KMS-11 (cell line): ENCODE data around the gene ZCWPW2.

ENCODE experiments used
- H2AFZ ChIP-seq: fragments of 200-600 bp; sonication (generic); 2 replicates; pipeline ENCODE4 v1.6.1; 2016; ENCODE audit warnings: antibody characterized with exemption, mixed run types, low read depth
- H3K27ac ChIP-seq: fragments of 200-600 bp; sonication (generic); 2 replicates; pipeline ENCODE4 v1.6.1; 2016; ENCODE audit warnings: mild to moderate bottlenecking, mixed run types
- H3K27me3 ChIP-seq: fragments of 200-600 bp; sonication (generic); 2 replicates; pipeline ENCODE4 v1.6.1; 2017; ENCODE audit warnings: mild to moderate bottlenecking, low read depth, mixed run types, moderate library complexity; ENCODE audit not compliant: insufficient read depth
- H3K36me3 ChIP-seq: fragments of 200-600 bp; sonication (generic); 2 replicates; pipeline ENCODE4 v1.6.1; 2017; ENCODE audit warnings: mild to moderate bottlenecking, mixed run types; ENCODE audit not compliant: insufficient read depth
- H3K4me1 ChIP-seq: fragments of 200-600 bp; sonication (generic); 2 replicates; pipeline ENCODE4 v1.6.1; 2016; ENCODE audit warnings: mild to moderate bottlenecking, low read depth, mixed run types; ENCODE audit not compliant: poor library complexity, severe bottlenecking
- H3K4me2 ChIP-seq: fragments of 200-600 bp; sonication (generic); 2 replicates; pipeline ENCODE4 v1.7.0; 2016; ENCODE audit warnings: mild to moderate bottlenecking, mixed run types
- H3K4me3 ChIP-seq: fragments of 200-600 bp; sonication (generic); IDR thresholded peaks from 2 replicates; pipeline ENCODE4 v1.6.1; 2017; ENCODE audit warnings: low read depth, low read length, mixed read lengths; ENCODE audit not compliant: insufficient read depth
- H3K79me2 ChIP-seq: fragments of 200-600 bp; sonication (generic); 2 replicates; pipeline ENCODE4 v1.6.1; 2016; ENCODE audit warnings: low read depth, mixed run types; ENCODE audit not compliant: insufficient read depth
- H3K9ac ChIP-seq: fragments of 200-600 bp; sonication (generic); 2 replicates; pipeline ENCODE4 v1.6.1; 2016; ENCODE audit warnings: mild to moderate bottlenecking, mixed run types
- H4K20me1 ChIP-seq: fragments of 200-600 bp; sonication (generic); 2 replicates; pipeline ENCODE4 v1.6.1; 2016; ENCODE audit warnings: mild to moderate bottlenecking, mixed run types; ENCODE audit not compliant: insufficient read depth
- TF ChIP-seq, protein P1 (sequence below): fragments of 200-600 bp; sonication (generic); conservative IDR thresholded peaks from 2 replicates; pipeline ENCODE4 v1.6.1; 2017; ENCODE audit warnings: low read depth, mild to moderate bottlenecking, antibody characterized with exemption, low read length, moderate library complexity, mixed read lengths

Gene ZCWPW2

DNA sequence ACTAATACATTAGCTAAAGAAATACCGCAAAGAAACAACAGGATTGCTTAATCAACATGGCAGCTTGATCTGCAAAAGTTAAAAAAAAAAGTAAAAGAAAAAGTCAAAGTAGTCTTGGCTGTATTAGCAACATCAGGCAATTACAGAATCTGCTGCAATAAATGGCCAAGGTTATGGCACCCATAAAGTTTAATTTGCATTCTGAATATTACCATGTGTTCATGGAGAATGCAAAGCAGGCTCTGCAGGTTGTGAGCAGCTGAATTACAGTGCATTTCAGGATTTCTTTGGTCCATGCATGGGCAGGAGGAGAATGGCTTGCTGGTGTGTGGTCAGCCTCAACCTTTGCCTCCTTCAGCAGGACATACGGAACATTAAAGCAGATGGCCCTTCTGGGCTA is 199.2 kb downstream of the ZCWPW2 start:
- TF ChIP-seq, protein P1, sequence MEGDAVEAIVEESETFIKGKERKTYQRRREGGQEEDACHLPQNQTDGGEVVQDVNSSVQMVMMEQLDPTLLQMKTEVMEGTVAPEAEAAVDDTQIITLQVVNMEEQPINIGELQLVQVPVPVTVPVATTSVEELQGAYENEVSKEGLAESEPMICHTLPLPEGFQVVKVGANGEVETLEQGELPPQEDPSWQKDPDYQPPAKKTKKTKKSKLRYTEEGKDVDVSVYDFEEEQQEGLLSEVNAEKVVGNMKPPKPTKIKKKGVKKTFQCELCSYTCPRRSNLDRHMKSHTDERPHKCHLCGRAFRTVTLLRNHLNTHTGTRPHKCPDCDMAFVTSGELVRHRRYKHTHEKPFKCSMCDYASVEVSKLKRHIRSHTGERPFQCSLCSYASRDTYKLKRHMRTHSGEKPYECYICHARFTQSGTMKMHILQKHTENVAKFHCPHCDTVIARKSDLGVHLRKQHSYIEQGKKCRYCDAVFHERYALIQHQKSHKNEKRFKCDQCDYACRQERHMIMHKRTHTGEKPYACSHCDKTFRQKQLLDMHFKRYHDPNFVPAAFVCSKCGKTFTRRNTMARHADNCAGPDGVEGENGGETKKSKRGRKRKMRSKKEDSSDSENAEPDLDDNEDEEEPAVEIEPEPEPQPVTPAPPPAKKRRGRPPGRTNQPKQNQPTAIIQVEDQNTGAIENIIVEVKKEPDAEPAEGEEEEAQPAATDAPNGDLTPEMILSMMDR = no peak
- no peak overlapping the region for H3K27ac ChIP-seq
- no peak overlapping the region for H3K4me3 ChIP-seq
- no peak overlapping the region for H2AFZ ChIP-seq
- no peaks in the 10 kb centered on the region for H3K27me3 ChIP-seq
- H3K9ac ChIP-seq = no peak overlapping the region
- H3K4me2 ChIP-seq = no peak overlapping the region
- no peaks in the 10 kb centered on the region for H3K36me3 ChIP-seq
- H4K20me1 ChIP-seq = no peaks in the 10 kb centered on the region
- no peaks in the 10 kb centered on the region for H3K4me1 ChIP-seq
- H3K79me2 ChIP-seq = no peaks in the 10 kb centered on the region

DNA sequence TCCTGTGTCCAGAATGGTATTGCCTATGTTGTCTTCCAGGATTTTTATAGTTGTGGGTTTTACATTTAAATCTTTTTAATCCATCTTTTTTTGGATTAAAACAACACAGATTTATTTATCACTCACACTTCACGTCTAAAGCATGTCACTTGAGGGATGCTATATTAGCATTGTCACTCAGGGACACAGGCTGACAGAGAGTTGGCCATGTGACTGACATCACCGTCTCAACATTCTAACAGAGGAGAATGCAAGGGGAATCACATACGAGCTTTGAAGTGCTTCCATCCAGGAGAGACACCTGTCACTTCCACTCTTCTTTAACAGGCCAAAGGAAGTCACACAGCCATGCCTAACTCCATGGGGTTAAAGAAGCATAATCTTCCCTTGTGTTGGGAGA is 204.7 kb downstream of the ZCWPW2 start:
- Histone ChIP-seq H3K36me3 (no peaks in the 10 kb centered on the region), H3K4me2 (no peak overlapping the region), H3K79me2 (no peaks in the 10 kb centered on the region), H3K27me3 (no peaks in the 10 kb centered on the region), H3K9ac (no peak overlapping the region), H2AFZ (no peak overlapping the region), H4K20me1 (no peaks in the 10 kb centered on the region), H3K4me1 (no peaks in the 10 kb centered on the region), H3K4me3 (no peak overlapping the region), H3K27ac (no peak overlapping the region)
- TF ChIP-seq, protein P1 = no peak

DNA sequence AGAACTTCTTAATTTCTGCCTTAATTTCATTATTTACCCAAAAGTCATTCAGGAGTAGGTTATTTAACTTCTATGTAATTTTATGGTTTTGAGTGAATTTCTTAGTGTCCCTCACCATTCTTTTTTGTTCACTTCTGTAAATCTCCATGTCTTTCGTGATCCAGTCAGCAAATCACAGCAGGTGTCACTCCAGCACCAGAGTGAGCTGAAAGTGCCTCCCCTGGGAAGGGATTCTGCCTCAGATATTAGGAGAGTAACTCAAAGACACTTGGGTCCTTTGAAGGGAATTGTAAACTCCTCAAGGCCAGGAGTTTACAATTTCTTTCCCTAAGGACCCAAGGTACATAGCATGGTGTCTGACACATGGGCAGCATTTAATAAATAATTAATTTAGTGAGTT is 207.7 kb downstream of the ZCWPW2 start:
- H4K20me1 ChIP-seq = no peaks in the 10 kb centered on the region
- no peaks in the 10 kb centered on the region for H3K27me3 ChIP-seq
- no peak overlapping the region for H3K27ac ChIP-seq
- no peak overlapping the region for H3K9ac ChIP-seq
- TF ChIP-seq, protein P1 = no peak
- no peak overlapping the region for H3K4me3 ChIP-seq
- no peaks in the 10 kb centered on the region for H3K79me2 ChIP-seq
- no peak overlapping the region for H3K4me2 ChIP-seq
- no peaks in the 10 kb centered on the region for H3K36me3 ChIP-seq
- H2AFZ ChIP-seq = no peak overlapping the region
- H3K4me1 ChIP-seq = no peaks in the 10 kb centered on the region

DNA sequence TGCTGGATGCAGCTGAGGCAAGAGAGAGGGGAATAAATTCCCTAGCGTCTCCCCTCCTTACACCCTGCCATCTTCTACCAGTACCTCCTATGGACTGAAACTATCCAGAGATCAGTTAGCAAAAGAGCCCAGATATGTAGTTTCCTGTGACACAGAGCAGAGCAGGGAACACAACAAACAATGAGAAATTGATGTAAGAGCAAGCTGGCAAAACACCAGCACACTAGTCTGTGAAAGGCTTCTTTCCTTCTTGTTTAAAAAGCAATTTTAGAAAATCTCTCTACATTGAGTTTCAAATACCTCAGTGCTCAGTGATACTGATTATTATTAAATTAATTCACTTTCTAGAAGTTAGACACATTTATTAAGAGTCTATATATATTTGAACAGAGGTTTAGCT is 215.7 kb downstream of the ZCWPW2 start:
- Histone ChIP-seq H3K79me2 (no peaks in the 10 kb centered on the region), H3K36me3 (no peaks in the 10 kb centered on the region), H4K20me1 (no peaks in the 10 kb centered on the region), H3K4me2 (no peak overlapping the region), H3K4me3 (no peak overlapping the region), H3K27ac (no peak overlapping the region), H3K4me1 (no peaks in the 10 kb centered on the region), H2AFZ (no peak overlapping the region), H3K27me3 (no peaks in the 10 kb centered on the region), H3K9ac (no peak overlapping the region)
- TF ChIP-seq, protein P1 = no peak
